Esophagus squamous epithelium (tissue), 5 donors: Measurements from ENCODE around the gene TMTC1. TPM values are rescaled to one million over a fixed set of nuclear protein-coding genes. Genes with fewer than 3 reads are reported as not detected.

Experiments used
- DNase-seq: peaks from one replicate; lab custom pipeline; 2025; lab: John Stamatoyannopoulos, UW
- H3K27ac ChIP-seq, 4 donors: fragments of 200-600 bp; sonication (generic); one replicate each; pipeline ENCODE4 v1.5.1; 2016 to 2019; ENCODE audit warnings: mild to moderate bottlenecking in 1 of 4
- H3K27me3 ChIP-seq, 4 donors: fragments of 200-600 bp; sonication (generic); 1 replicate in 3 of 4; 2 replicates in 1 of 4; pipeline versions ENCODE4 v1.5.1 to v1.6.0; 2017 to 2021; ENCODE audit warnings: antibody characterized with exemption in 1 of 4
- H3K36me3 ChIP-seq, 3 donors: fragments of 200-600 bp; sonication (generic); one replicate each; pipeline ENCODE4 v1.5.1; 2016 to 2019
- H3K4me1 ChIP-seq, 3 donors: fragments of 200-600 bp; sonication (generic); one replicate each; pipeline ENCODE4 v1.5.1; 2017 to 2019
- H3K4me3 ChIP-seq, 4 donors: fragments of 200-600 bp; sonication (generic); 1 replicate in 3 of 4; 2 replicates in 1 of 4; pipeline ENCODE4 v1.5.1; 2016 to 2019; ENCODE audit warnings: mild to moderate bottlenecking in 2 of 4, moderate library complexity in 1 of 4
- H3K9me3 ChIP-seq, 3 donors: fragments of 200-600 bp; sonication (generic); one replicate each; pipeline ENCODE4 v1.5.1; 2016 to 2019
- CTCF ChIP-seq, 6 experiments: fragments of 450-650 bp in 4 of 6; fragments of 200-600 bp in 2 of 6; sonication (generic) in 2 of 6; IDR thresholded peaks; one replicate each; pipeline ENCODE4 v1.5.1; 2016 to 2019; ENCODE audit warnings: antibody characterized with exemption in 6 of 6, mild to moderate bottlenecking in 4 of 6, moderate library complexity in 4 of 6
- POLR2A ChIP-seq, 4 donors: fragments of 450-650 bp; IDR thresholded peaks; one replicate each; pipeline ENCODE4 v1.6.1; 2017; ENCODE audit warnings: antibody characterized with exemption in 4 of 4, mild to moderate bottlenecking in 4 of 4, moderate library complexity in 3 of 4
- WGBS, 2 donors: methylation state at CpG; one replicate each; pipeline ENCODE4 v1.1.5; 2018; 5-methylcytosine and 5-hydroxymethylcytosine counted together
- intact Hi-C: fragments of 100-400 bp; cut with DNase I; formaldehyde crosslinking; loops from one replicate; pipeline ENCODE4 v1.15.0; 2022
- total RNA-seq, 4 donors: library from RNA; depleted of rRNA; stranded (reverse); fragments of >200 nt; gene quantifications; one replicate each; pipeline ENCODE4 v1.1.0, GENCODE V29; 2016
- donor health status: DM: yes; HTN: yes; CAD: no.

Gene TMTC1
- total RNA-seq, 4 donors from 2014 or later, result 2.5 to 31.9 (median 14.7) TPM

DNA sequence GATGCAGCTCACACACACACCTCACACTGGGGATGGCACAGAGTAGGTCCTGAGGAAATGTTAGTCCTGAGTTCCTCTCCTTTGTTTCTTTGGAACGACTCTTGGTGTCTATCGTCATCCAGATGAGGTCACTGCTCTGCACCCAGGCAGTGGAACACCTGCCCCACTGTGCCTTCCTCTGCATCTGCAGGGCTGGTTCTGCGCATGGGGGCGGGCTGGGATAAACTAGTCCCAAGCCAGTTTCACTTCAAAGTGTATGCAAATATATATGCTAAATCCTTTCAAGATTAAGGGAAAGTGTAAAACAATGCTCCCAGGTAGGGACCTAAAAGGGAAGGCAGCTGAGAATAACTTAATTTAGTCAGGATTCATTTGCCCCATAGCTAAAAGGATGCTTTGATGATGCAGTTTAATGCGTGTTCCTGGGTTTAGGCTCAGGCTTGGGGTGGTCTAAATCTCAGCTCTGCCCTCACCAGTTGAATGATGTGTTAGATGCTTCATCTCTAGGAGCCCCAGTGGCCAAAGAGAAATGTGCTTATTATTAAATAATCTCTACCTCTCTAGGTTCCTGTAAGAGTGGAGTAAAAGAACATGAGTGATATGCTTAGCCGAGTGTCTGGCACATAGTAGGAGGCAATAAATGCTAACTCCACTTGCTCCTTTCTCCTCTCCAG is 239.2 kb downstream of the TMTC1 start:
- no peak overlapping the region for H3K27ac ChIP-seq
- DNase-seq, result no peak
- peaks cover 0 to 29% (median 6%) of the 10 kb centered on the region in 3 donors for H3K4me1 ChIP-seq
- H3K9me3 ChIP-seq, result no peaks in the 10 kb centered on the region
- no peaks in the 10 kb centered on the region for H3K27me3 ChIP-seq
- no peaks in the 10 kb centered on the region for H3K36me3 ChIP-seq
- H3K4me3 ChIP-seq, result no peak overlapping the region
- TF ChIP-seq POLR2A (IDR thresholded peaks at IDR 0.05) (no peak), CTCF (IDR thresholded peaks at IDR 0.05) (no peak)
- intact Hi-C loops, result no loop called here
- 83 to 93% methylated on average over 6 of the region's 6 CpGs for WGBS, 2 donors

DNA sequence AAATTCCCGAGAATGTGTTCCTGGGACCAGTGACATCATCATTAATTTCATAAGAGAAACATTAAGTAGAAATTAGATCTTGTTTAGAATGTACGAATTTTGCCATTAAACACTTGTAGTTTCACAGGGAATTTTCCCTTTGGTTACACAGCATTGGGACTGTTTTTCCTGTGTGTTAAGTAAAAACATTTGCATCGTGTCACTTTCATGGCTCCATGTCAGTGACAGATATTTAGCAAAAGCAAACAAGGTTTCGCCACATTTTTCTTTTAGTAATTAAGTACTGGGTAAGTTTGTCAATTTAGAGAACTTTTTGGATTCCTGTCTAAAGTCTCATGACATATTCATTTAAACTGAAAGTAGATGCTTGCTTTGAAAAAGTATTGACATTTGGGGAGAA is 240.7 kb downstream of the TMTC1 start:
- H3K9me3 ChIP-seq, result no peaks in the 10 kb centered on the region
- TF ChIP-seq CTCF (IDR thresholded peaks at IDR 0.05) (no peak), POLR2A (IDR thresholded peaks at IDR 0.05) (no peak)
- no peak for DNase-seq
- 65 to 68% methylated on average over 4 of the region's 4 CpGs for WGBS, 2 donors
- peaks cover 0 to 29% (median 6%) of the 10 kb centered on the region in 3 donors for H3K4me1 ChIP-seq
- intact Hi-C loops, result no loop called here
- H3K27ac ChIP-seq, result peak overlapping the region in 2 of 4 donors; percentile 43 to 59
- H3K27me3 ChIP-seq, result no peaks in the 10 kb centered on the region
- H3K4me3 ChIP-seq, result peak overlapping the region in 1 of 4 donors; percentile 13
- H3K36me3 ChIP-seq, result no peaks in the 10 kb centered on the region

DNA sequence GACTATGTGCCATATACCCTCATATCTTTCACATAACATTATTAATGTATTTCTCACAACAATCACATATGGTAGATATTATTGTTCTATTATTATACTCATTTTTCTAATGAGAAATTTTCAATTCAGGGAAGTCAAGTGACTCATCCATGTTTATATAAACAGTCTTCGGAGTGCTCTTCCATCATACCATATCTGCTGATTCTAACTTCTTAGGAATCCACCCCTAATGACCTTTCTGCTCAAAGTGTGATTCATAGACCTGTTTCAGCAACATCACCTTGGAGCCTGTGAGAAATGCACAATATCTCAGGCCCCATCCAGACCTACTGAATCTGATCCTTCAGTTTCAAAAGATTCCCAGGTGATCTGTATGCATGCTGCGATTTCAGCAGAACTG is 246.4 kb downstream of the TMTC1 start:
- WGBS, 2 donors, result 48 to 55% methylated on average over 2 of the region's 2 CpGs
- Histone ChIP-seq H3K4me1 (peaks cover 0 to 5% (median 0%) of the 10 kb centered on the region in 3 donors), H3K4me3 (no peak overlapping the region), H3K27me3 (no peaks in the 10 kb centered on the region), H3K9me3 (no peaks in the 10 kb centered on the region), H3K27ac (no peak overlapping the region), H3K36me3 (no peaks in the 10 kb centered on the region)
- no peak for DNase-seq
- TF ChIP-seq POLR2A (IDR thresholded peaks at IDR 0.05) (no peak), CTCF (IDR thresholded peaks at IDR 0.05) (no peak)
- intact Hi-C loops, result no loop called here

- Histone ChIP-seq H3K9me3 (no peaks in the 10 kb centered on the region), H3K4me1 (peaks cover 0 to 5% (median 0%) of the 10 kb centered on the region in 3 donors), H3K4me3 (no peak overlapping the region), H3K36me3 (no peaks in the 10 kb centered on the region), H3K27me3 (no peaks in the 10 kb centered on the region), H3K27ac (no peak overlapping the region)
- no peak for TF ChIP-seq CTCF (IDR thresholded peaks at IDR 0.05)
- TF ChIP-seq POLR2A (IDR thresholded peaks at IDR 0.05), result no peak
- no peak for DNase-seq
- 90 to 92% methylated on average over 2 of the region's 2 CpGs for WGBS, 2 donors
- intact Hi-C loops, result no loop called here
Observed at GRCh38 chr12:29534935-29535334, 248.8 kb downstream of the TMTC1 start.

GRCh38 chr12:29533815-29534489 is 249.8 kb downstream of the TMTC1 start:
- Histone ChIP-seq H3K9me3 (no peaks in the 10 kb centered on the region), H3K27me3 (no peaks in the 10 kb centered on the region), H3K4me3 (no peak overlapping the region), H3K36me3 (no peaks in the 10 kb centered on the region), H3K4me1 (peaks cover 0 to 5% (median 0%) of the 10 kb centered on the region in 3 donors), H3K27ac (no peak overlapping the region)
- DNase-seq, result no peak
- TF ChIP-seq CTCF (IDR thresholded peaks at IDR 0.05), result no peak
- TF ChIP-seq POLR2A (IDR thresholded peaks at IDR 0.05), result no peak
- intact Hi-C loops, result no loop called here
- WGBS, 2 donors, result 56 to 68% methylated on average over 4 of the region's 4 CpGs
